ENCODE results near the gene LYAR.

The LYAR gene

DNA sequence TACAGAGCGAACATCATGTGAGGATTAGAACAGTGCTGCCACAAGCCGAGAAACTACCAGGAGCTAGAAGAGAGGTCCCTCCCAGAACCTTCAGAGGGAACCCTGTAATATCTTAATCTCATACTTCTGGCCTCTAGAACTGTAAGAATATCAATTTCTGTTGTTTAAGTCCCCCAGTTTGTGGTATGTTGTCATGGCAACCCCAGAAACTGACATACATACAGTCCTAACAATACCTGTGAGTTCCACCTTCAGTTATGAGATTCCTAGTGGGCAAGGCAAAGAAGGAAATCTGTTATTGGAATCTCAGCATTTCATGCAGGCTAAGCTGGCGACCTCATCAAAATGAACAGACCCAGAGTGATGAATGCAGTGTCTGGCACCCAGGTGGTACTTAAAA, 42.6 kb upstream of the LYAR start:
- in situ Hi-C loops (cut with MboI; ENCODE audit: low sequenced_read_pairs, unreplicated experiment), result loop anchor here (10.0 kb wide), 1 partner anchor 78 kb away; no protein-coding TSS in a partner anchor
- TF ChIP-seq, protein P1, sequence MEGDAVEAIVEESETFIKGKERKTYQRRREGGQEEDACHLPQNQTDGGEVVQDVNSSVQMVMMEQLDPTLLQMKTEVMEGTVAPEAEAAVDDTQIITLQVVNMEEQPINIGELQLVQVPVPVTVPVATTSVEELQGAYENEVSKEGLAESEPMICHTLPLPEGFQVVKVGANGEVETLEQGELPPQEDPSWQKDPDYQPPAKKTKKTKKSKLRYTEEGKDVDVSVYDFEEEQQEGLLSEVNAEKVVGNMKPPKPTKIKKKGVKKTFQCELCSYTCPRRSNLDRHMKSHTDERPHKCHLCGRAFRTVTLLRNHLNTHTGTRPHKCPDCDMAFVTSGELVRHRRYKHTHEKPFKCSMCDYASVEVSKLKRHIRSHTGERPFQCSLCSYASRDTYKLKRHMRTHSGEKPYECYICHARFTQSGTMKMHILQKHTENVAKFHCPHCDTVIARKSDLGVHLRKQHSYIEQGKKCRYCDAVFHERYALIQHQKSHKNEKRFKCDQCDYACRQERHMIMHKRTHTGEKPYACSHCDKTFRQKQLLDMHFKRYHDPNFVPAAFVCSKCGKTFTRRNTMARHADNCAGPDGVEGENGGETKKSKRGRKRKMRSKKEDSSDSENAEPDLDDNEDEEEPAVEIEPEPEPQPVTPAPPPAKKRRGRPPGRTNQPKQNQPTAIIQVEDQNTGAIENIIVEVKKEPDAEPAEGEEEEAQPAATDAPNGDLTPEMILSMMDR (IDR thresholded peaks at IDR 0.05; ENCODE audit: borderline replicate concordance, control extremely low read depth, extremely low read depth, insufficient read depth, missing control alignments), result no peak
- DNase-seq (ENCODE audit: low spot score), result no peak

DNA sequence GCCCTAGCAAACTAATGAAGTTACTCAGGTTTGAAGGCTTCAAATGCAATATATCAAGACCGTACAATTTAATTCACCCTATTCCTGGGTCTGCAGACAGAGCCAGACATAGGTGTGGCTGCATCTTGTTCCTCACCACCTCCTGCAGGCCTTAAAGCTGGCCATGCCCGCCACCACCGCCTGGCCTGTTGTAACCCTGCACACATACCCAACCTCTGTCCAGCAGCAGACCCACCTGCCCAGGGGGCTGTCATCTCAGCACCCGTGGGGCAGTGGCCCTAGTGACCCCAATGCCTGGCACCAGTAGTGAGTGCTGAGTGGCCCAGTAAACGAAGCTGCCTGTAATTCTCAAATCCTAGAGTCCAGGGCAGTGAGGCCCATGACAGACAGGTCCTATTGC, 40.8 kb upstream of the LYAR start:
- in situ Hi-C loops (cut with MboI; ENCODE audit: low sequenced_read_pairs, unreplicated experiment), result loop anchor here (10.0 kb wide), 1 partner anchor 76 kb away; no protein-coding TSS in a partner anchor

DNA sequence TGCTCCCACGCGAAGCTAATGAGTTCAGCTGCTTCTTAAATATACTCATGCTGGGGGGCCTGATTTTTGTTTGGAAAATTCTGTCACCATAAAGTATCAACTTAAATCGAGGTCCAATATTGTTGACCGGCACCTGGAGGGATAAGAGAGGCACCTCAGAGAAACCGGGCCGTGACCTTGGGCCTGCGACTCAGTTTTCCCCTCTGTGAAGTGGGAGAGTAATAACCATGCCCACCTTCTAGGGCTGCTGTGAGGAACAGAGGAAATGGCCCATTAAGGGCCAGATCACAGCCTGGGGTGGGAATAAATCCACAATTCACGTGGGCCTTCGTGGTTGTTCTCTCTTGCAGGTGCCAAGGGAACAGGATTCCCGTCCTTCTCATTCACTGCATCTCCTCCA, 39.5 kb upstream of the LYAR start:
- in situ Hi-C loops (cut with MboI; ENCODE audit: low sequenced_read_pairs, unreplicated experiment), result no loop called here
- TF ChIP-seq, protein P1 (IDR thresholded peaks at IDR 0.05; ENCODE audit: borderline replicate concordance, control extremely low read depth, extremely low read depth, insufficient read depth, missing control alignments), result no peak
- DNase-seq (ENCODE audit: low spot score), result no peak

More for the DNA sequence above, 40.8 kb upstream of the LYAR start:
- TF ChIP-seq, protein P1 (IDR thresholded peaks at IDR 0.05; ENCODE audit: borderline replicate concordance, control extremely low read depth, extremely low read depth, insufficient read depth, missing control alignments), result no peak
- no peak for DNase-seq (ENCODE audit: low spot score)

DNA sequence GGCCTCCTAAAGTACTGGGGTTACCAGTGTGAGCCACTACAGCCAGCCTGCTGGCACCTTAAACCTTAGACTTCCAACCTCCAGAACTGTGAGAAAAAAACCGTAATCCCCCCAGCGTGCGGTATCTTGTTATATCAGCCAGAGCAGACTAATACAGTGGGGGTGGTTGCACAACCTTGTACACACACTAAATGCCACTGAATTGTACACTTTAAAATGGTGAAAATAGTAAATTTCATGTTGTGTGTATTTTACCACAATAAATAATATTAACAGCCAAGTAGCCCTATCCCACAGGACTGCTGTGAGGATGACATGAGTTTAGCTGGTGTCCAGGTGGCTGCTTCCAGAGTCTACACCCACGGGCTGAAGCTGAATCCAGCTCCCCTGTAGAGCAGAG, 38.9 kb upstream of the LYAR start:
- DNase-seq (ENCODE audit: low spot score), result no peak
- in situ Hi-C loops (cut with MboI; ENCODE audit: low sequenced_read_pairs, unreplicated experiment), result no loop called here
- TF ChIP-seq, protein P1 (IDR thresholded peaks at IDR 0.05; ENCODE audit: borderline replicate concordance, control extremely low read depth, extremely low read depth, insufficient read depth, missing control alignments), result no peak

DNA sequence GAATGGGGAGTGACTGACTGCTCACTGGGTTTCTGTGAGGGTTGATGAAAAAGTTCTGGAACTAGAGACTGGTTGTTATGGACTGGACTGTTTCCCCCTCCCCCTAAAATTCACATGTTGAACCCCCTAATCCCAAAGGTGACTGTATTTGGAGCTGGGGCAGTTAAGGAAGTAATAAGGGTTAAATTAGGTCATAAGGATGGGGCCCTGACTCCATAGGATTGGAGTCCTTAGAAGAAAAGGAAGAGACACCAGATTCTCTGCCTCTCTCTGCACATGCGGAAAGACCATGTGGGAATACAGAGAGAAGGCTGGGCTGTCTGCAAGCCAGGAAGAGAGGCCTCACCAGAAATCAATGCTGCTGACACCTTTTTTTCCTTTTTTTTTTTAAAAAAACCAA, 38.3 kb upstream of the LYAR start:
- in situ Hi-C loops (cut with MboI; ENCODE audit: low sequenced_read_pairs, unreplicated experiment), result no loop called here
- DNase-seq (ENCODE audit: low spot score), result no peak
- TF ChIP-seq, protein P1 (IDR thresholded peaks at IDR 0.05; ENCODE audit: borderline replicate concordance, control extremely low read depth, extremely low read depth, insufficient read depth, missing control alignments), result no peak

DNA sequence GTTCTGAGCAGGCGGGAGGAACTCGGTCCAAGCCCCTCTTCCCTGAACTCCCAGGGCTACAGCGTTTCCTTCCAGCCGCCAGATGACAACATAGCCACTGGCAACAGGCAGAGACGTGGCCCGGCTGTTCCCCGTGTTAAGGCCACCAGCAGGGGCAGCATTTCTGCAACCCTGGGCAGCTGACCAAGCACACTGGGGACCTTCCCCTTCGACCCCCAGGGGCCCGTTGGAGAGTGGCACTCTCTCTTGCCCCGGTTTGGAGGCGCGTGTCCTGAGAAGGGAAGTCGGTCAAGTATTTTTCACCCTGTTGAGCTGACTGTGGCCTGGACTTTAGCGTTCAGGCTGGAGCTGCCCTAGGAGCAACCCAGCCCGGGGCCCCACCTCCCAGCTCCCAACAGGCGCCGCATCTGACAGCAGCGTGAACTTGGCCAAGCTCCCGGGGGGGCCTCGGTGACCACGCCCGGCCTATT, 37.7 kb upstream of the LYAR start:
- TF ChIP-seq, protein P1 (IDR thresholded peaks at IDR 0.05; ENCODE audit: borderline replicate concordance, control extremely low read depth, extremely low read depth, insufficient read depth, missing control alignments), result no peak
- peak; percentile 40 for DNase-seq (ENCODE audit: low spot score)
- in situ Hi-C loops (cut with MboI; ENCODE audit: low sequenced_read_pairs, unreplicated experiment), result no loop called here

All from GM13976 (cell line).